HG02943 (cell line): ENCODE measurements around the gene TSPY3.
"Not testable (repeated sequence)": the region's sequence is repeated elsewhere in the genome, so short reads cannot be mapped to it uniquely, and the experiment has no call there.

Source experiments
- ATAC-seq: cut with Tn5 transposase; IDR thresholded peaks from one replicate; pipeline ENCODE4 v1.9.1; 2021; ENCODE audit warnings: mild to moderate bottlenecking, low read depth, moderate library complexity; ENCODE audit not compliant: unreplicated experiment

Gene TSPY3

GRCh38 chrY:9398121-9398520 is at the start of gene TSPY3:
TSPY3 (plus strand) TSS chrY:9398421; CDS start chrY:9398467, 46 bp downstream.
- ATAC-seq, result not testable (repeated sequence)

- not testable (repeated sequence) for ATAC-seq
Observed at GRCh38 chrY:9357497-9357896, 40.7 kb upstream of the TSPY3 start, which contains the start of gene TSPY8. TSPY8 (plus strand) TSS chrY:9357797; CDS start chrY:9357843, 46 bp downstream.

GRCh38 chrY:9396527-9396926 is 1.7 kb upstream of the TSPY3 start:
- ATAC-seq, result not testable (repeated sequence)
